ENCODE data around the gene MBD2. TPM values are rescaled to one million over a fixed set of nuclear protein-coding genes. Genes with fewer than 3 reads are reported as not detected.

MBD2 gene
- total and polyA plus RNA-seq, 2 of the 8 experiments (the other 6 are each of a cell fraction or from before 2014, with no cell fraction given): 36.2 to 52.7 TPM

GRCh38 chr18:54140641-54141040 is 83.8 kb downstream of the MBD2 start:
- Histone ChIP-seq H3K27me3 (replicated peaks in 1 of 4; ENCODE audit: control insufficient read depth in 3 of 4, extremely low read depth in 1 of 4, insufficient read depth in 3 of 4, low read length in 3 of 4) (no peaks in the 10 kb centered on the region), H3K36me3 (ENCODE audit: control insufficient read depth in 2 of 4, insufficient read depth in 4 of 4, low read length in 3 of 4) (no peaks in the 10 kb centered on the region; a peak in 2 of 8 replicates), H4K5ac (ENCODE audit: insufficient read length, low read depth, low read length) (no peak overlapping the region), H3K27ac (ENCODE audit: low read depth, low read length) (no peak overlapping the region), H3K79me2 (ENCODE audit: control insufficient read depth in 1 of 2, insufficient read depth in 2 of 2, low read length in 2 of 2) (no peaks in the 10 kb centered on the region), H3K9ac (replicated peaks in 1 of 4; ENCODE audit: extremely low read depth in 1 of 4, low read depth in 3 of 4, low read length in 3 of 4) (no peak overlapping the region), H3K23me2 (ENCODE audit: low read depth, low read length) (no peaks in the 10 kb centered on the region), H4K91ac (replicated peaks; ENCODE audit: insufficient read length, low read length) (no peak overlapping the region), H3K4me1 (replicated peaks in 1 of 4; ENCODE audit: control insufficient read depth in 3 of 4, insufficient read depth in 4 of 4, low read length in 3 of 4) (no peaks in the 10 kb centered on the region), H3K79me1 (ENCODE audit: low read depth, low read length) (no peaks in the 10 kb centered on the region), H3K23ac (ENCODE audit: insufficient read length) (no peak overlapping the region), H4K20me1 (replicated peaks in 1 of 2; ENCODE audit: control insufficient read depth in 1 of 2, insufficient read depth in 2 of 2, low read length in 2 of 2) (no peaks in the 10 kb centered on the region), H3K4ac (replicated peaks; ENCODE audit: insufficient read length, low read depth, low read length) (no peak overlapping the region), H2AK5ac (ENCODE audit: low read depth, low read length) (no peak overlapping the region), H3K14ac (ENCODE audit: insufficient read length) (no peak overlapping the region), H3K18ac (ENCODE audit: extremely low read depth, low read length) (no peak overlapping the region), H2AFZ (ENCODE audit: low read length) (no peak overlapping the region), H3K56ac (replicated peaks; ENCODE audit: insufficient read length, low read depth, low read length) (no peak overlapping the region), H2BK15ac (ENCODE audit: low read length) (no peak overlapping the region), H2BK12ac (ENCODE audit: low read depth, low read length) (no peak overlapping the region), H2BK20ac (ENCODE audit: low read length) (no peak overlapping the region), H3K4me2 (ENCODE audit: insufficient read depth in 1 of 2, low read depth in 2 of 2, low read length in 2 of 2) (no peak overlapping the region), H2BK5ac (ENCODE audit: low read depth, low read length) (no peak overlapping the region), H3K4me3 (ENCODE audit: extremely low read depth in 1 of 4, insufficient read depth in 2 of 4, low read depth in 3 of 4, low read length in 4 of 4) (no peak overlapping the region), H3K9me3 (ENCODE audit: insufficient read depth in 2 of 2, low read depth in 1 of 2, low read length in 1 of 2) (peaks cover 8 to 11% of the 10 kb centered on the region in 2 experiments; a peak in 3 of 4 replicates), H4K8ac (ENCODE audit: extremely low read depth, insufficient read depth, low read length) (no peak overlapping the region), H2BK120ac (replicated peaks; ENCODE audit: low read depth, low read length) (no peak overlapping the region)
- DNase-seq (ENCODE audit: low read depth in 1 of 2, low spot score in 2 of 2) (no peak), FAIRE-seq (no peak)
- ChIA-PET POLR2A (ENCODE audit: partially characterized antibody) (no interaction called here), CTCF (ENCODE audit: partially characterized antibody) (interaction anchor here (0.7 kb wide), 1 partner anchor 660 kb away, joined by 3 read pairs; no protein-coding TSS in a partner anchor)
- WGBS, 2 experiments (ENCODE audit: extremely low coverage in 1 of 2, insufficient coverage in 1 of 2, insufficient read length in 1 of 2, insufficient replicate concordance in 2 of 2, low coverage in 1 of 2, low lambda C conversion rate in 2 of 2, missing lambda C conversion rate in 1 of 2): 60% methylated on average over 1 of the region's 1 CpG; no CpG with 5 or more reads in 1 of the 2 experiments
- no peak for TF ChIP-seq KDM5A (IDR thresholded peaks at IDR 0.05; ENCODE audit: low read length)
- no peak for TF ChIP-seq KDM1A (IDR thresholded peaks at IDR 0.05; ENCODE audit: borderline replicate concordance, low read length)
- TF ChIP-seq BACH1 (IDR thresholded peaks at IDR 0.05; ENCODE audit: low read length): no peak
- no peak for TF ChIP-seq USF2 (IDR thresholded peaks at IDR 0.05; ENCODE audit: low read length)
- no peak for TF ChIP-seq EGR1 (IDR thresholded peaks at IDR 0.05; ENCODE audit: borderline replicate concordance, low read depth, low read length)
- TF ChIP-seq RNF2 (IDR thresholded peaks at IDR 0.05; ENCODE audit: borderline replicate concordance, low read depth, low read length, missing control alignments, poor library complexity, severe bottlenecking): no peak
- no peak for TF ChIP-seq SUZ12 (IDR thresholded peaks at IDR 0.05; ENCODE audit: low read length)
- no peak for TF ChIP-seq MAFK (IDR thresholded peaks at IDR 0.05; ENCODE audit: low read depth, low read length)
- TF ChIP-seq NRF1 (IDR thresholded peaks at IDR 0.05; ENCODE audit: low read depth, low read length): no peak
- TF ChIP-seq EZH2 (IDR thresholded peaks at IDR 0.05; ENCODE audit: low read depth, low read length, severe bottlenecking): no peak
- no peak for TF ChIP-seq SIN3A (conservative IDR thresholded peaks at IDR 0.05 in 1 of 2, IDR thresholded peaks at IDR 0.05 in 1 of 2; ENCODE audit: low read depth in 1 of 2, low read length in 2 of 2)
- TF ChIP-seq ATF3 (IDR thresholded peaks at IDR 0.05; ENCODE audit: insufficient read depth, low read depth, low read length): no peak

Data from H1 (cell line).